K562 (cell line): Measurements from ENCODE around the gene DENND2A. TPM values are rescaled to one million over a fixed set of nuclear protein-coding genes. Genes with fewer than 3 reads are reported as not detected.

ENCODE experiments used
- BRD9 ChIP-seq: fragments of 450-650 bp; IDR thresholded peaks from 2 replicates; pipeline ENCODE4 v1.6.1; 2018; ENCODE audit warnings: low read depth; ENCODE audit not compliant: partially characterized antibody
- CBFA2T3 ChIP-seq: fragments of 450-650 bp; IDR thresholded peaks from 2 replicates; pipeline ENCODE4 v1.6.1; 2017
- ERF ChIP-seq: fragments of 450-650 bp; formaldehyde crosslinking; IDR thresholded peaks from 2 replicates; pipeline ENCODE4 v1.4.0; 2020; ENCODE audit warnings: mild to moderate bottlenecking, mixed read lengths
- ETV6 ChIP-seq, 3 experiments: fragments of 150-350 bp in 1 of 3; sonication (generic) in 1 of 3; formaldehyde crosslinking in 1 of 3; IDR thresholded peaks; 2 replicates each; pipeline versions ENCODE4 v1.6.1 to v1.8.0; 2014 to 2022; ENCODE audit warnings: borderline replicate concordance in 2 of 3, low read depth in 2 of 3, antibody characterized with exemption in 1 of 3, low read length in 1 of 3, mild to moderate bottlenecking in 1 of 3, missing genetic modification reagents in 1 of 3
- FOS ChIP-seq: IDR thresholded peaks from 3 replicates; pipeline ENCODE4 v1.6.1; 2011; ENCODE audit not compliant: insufficient read length; ENCODE audit errors: extremely low read depth
- HNRNPL ChIP-seq: fragments of 200-400 bp; formaldehyde crosslinking; IDR thresholded peaks from 2 replicates; pipeline ENCODE4 v1.6.1; 2017; ENCODE audit warnings: low read depth, mild to moderate bottlenecking, low read length
- JUN ChIP-seq, 2 experiments: sonication (generic) in 1 of 2; formaldehyde crosslinking in 1 of 2; IDR thresholded peaks; 2 replicates each; pipeline versions ENCODE4 v1.6.1 to v1.8.0; 2012 to 2022; ENCODE audit warnings: borderline replicate concordance in 2 of 2, mild to moderate bottlenecking in 2 of 2, improper control_type of control experiment in 1 of 2, low read depth in 1 of 2, low read length in 1 of 2, missing genetic modification reagents in 1 of 2
- MAFF ChIP-seq: IDR thresholded peaks from 2 replicates; pipeline ENCODE4 v1.6.1; 2012; ENCODE audit warnings: low read length, improper control_type of control experiment
- NR4A1 ChIP-seq, 2 experiments: fragments of 250-450 bp in 1 of 2; fragments of 450-650 bp in 1 of 2; sonication (Bioruptor Pico) in 1 of 2; IDR thresholded peaks; 2 replicates each; pipeline versions ENCODE4 v1.4.0 to v1.6.1; 2016 to 2020; ENCODE audit warnings: mild to moderate bottlenecking in 2 of 2, missing compliant biosample characterization in 1 of 2, missing genetic modification characterization in 1 of 2, moderate library complexity in 1 of 2
- NRF1 ChIP-seq, 2 experiments: fragments of 450-650 bp; IDR thresholded peaks in 1 of 2; conservative IDR thresholded peaks in 1 of 2; 2 replicates each; pipeline ENCODE4 v1.6.1; 2014; ENCODE audit warnings: mild to moderate bottlenecking in 2 of 2
- TCF7 ChIP-seq: sonication (generic); IDR thresholded peaks from 2 replicates; pipeline ENCODE4 v1.6.1; 2016; ENCODE audit warnings: antibody characterized with exemption, borderline replicate concordance
- ZNF239 ChIP-seq: fragments of 250-450 bp; sonication (Bioruptor Pico); IDR thresholded peaks from 2 replicates; pipeline ENCODE4 v1.4.0; 2020; ENCODE audit warnings: mild to moderate bottlenecking
- polyA plus RNA-seq, 8 experiments: library from polyadenylated mRNA; depleted of rRNA in 4 of 8; stranded (reverse) in 5 of 8; unstranded in 3 of 8; fragments of >200 nt; fragmentation: Nextera tagmentation in 2 of 8; fragmentation: Illumina TruSeq in 1 of 8; extraction: Ambion mirVana in 2 of 8; extraction: Trizol in 1 of 8; gene quantifications; 2 replicates each; pipeline versions ENCODE4 v1.2.1 to v1.2.3, GENCODE V29; 2011 to 2014; ENCODE audit warnings: inconsistent platforms in 1 of 8, missing spikeins in 1 of 8
- total RNA-seq, 7 experiments: library from RNA; depleted of rRNA in 6 of 7; stranded (reverse); fragments of >200 nt in 6 of 7; fragmentation: Illumina TruSeq in 2 of 7; extraction: Trizol in 2 of 7; gene quantifications; 2 replicates each; pipeline versions ENCODE4 v1.2.1 to v1.2.3, GENCODE V29; 2011 to 2021; ENCODE audit warnings: low replicate concordance in 1 of 7
- TF ChIP-seq, protein P1 (sequence below): sonication (generic); formaldehyde crosslinking; IDR thresholded peaks from 2 replicates; pipeline ENCODE4 v1.8.0; 2022; ENCODE audit warnings: mild to moderate bottlenecking, missing genetic modification reagents, borderline replicate concordance
- TF ChIP-seq, protein P2 (sequence below): IDR thresholded peaks from 2 replicates; pipeline ENCODE4 v1.6.1; 2014; ENCODE audit warnings: antibody characterized with exemption
- TF ChIP-seq, protein P3 (sequence below), 3 experiments: fragments of 200-800 bp in 1 of 3; sonication (Bioruptor generic) in 1 of 3; sonication (generic) in 1 of 3; formaldehyde crosslinking in 1 of 3; IDR thresholded peaks; 2 replicates each; pipeline versions ENCODE4 v1.6.1 to v1.8.0; 2016 to 2022; ENCODE audit warnings: mild to moderate bottlenecking in 2 of 3, missing compliant biosample characterization in 2 of 3, missing genetic modification characterization in 2 of 3, missing genetic modification reagents in 1 of 3
- TF ChIP-seq, protein P4 (sequence below): fragments of 450-650 bp; IDR thresholded peaks from 2 replicates; pipeline ENCODE4 v1.6.1; 2017; ENCODE audit warnings: antibody characterized with exemption, mild to moderate bottlenecking

Gene DENND2A
- total and polyA plus RNA-seq, 9 of the 15 experiments (the other 6 are each of a cell fraction or from before 2014, with no cell fraction given) = not detected

DNA sequence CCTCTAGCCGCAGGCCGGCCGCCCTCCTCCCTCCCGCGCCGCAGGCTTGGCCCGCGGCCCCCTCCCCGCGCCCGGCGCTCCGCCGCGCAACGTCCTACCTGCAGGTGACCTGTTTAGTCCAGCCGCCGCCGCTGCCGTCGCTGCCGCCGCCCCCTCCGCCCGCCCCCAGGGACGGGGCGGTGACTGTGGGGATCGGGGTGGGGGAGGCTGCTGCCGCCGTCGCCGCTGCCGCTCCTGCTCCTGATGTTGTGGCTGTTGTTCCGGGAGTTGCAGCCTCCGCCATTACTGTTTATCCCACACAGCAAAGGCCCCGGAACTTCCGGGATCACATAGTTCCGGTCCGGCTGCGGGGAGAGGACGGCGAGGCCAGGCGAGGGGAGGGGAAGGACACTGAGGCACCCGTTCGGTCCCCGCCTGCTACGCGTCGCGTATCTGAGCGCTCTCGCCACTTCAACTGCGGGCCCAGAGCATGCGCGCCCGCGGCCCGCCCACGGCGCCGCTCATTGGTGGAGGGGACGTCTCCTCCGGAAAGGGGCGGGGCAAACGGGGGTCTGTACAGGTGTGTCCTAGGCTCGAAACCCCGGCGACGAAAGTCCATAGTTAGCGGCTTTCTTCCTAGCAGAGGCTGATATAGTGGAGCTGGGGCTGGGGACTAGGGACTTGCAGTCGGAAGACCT lies 161.4 kb downstream of the DENND2A start, which contains the start of gene MKRN1 (continued):
- TF ChIP-seq, protein P1, sequence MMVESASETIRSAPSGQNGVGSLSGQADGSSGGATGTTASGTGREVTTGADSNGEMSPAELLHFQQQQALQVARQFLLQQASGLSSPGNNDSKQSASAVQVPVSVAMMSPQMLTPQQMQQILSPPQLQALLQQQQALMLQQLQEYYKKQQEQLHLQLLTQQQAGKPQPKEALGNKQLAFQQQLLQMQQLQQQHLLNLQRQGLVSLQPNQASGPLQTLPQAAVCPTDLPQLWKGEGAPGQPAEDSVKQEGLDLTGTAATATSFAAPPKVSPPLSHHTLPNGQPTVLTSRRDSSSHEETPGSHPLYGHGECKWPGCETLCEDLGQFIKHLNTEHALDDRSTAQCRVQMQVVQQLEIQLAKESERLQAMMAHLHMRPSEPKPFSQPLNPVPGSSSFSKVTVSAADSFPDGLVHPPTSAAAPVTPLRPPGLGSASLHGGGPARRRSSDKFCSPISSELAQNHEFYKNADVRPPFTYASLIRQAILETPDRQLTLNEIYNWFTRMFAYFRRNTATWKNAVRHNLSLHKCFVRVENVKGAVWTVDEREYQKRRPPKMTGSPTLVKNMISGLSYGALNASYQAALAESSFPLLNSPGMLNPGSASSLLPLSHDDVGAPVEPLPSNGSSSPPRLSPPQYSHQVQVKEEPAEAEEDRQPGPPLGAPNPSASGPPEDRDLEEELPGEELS = no peak; the same call in 1 of the 2 replicates
- TF ChIP-seq CBFA2T3 = no peak
- TF ChIP-seq, protein P2, sequence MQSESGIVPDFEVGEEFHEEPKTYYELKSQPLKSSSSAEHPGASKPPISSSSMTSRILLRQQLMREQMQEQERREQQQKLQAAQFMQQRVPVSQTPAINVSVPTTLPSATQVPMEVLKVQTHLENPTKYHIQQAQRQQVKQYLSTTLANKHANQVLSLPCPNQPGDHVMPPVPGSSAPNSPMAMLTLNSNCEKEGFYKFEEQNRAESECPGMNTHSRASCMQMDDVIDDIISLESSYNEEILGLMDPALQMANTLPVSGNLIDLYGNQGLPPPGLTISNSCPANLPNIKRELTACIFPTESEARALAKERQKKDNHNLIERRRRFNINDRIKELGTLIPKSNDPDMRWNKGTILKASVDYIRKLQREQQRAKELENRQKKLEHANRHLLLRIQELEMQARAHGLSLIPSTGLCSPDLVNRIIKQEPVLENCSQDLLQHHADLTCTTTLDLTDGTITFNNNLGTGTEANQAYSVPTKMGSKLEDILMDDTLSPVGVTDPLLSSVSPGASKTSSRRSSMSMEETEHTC = no peak; the same call in none of the 2 replicates
- TF ChIP-seq TCF7 = peak; percentile 53; the same call in 1 of the 2 replicates
- TF ChIP-seq MAFF = no peak
- peak; percentile 99 for TF ChIP-seq NRF1 (conservative IDR thresholded peaks at IDR 0.05 in 1 of 2, IDR thresholded peaks at IDR 0.05 in 1 of 2)
- no peak for TF ChIP-seq ZNF239 (CRISPR knock-in tag)
- TF ChIP-seq, protein P3, sequence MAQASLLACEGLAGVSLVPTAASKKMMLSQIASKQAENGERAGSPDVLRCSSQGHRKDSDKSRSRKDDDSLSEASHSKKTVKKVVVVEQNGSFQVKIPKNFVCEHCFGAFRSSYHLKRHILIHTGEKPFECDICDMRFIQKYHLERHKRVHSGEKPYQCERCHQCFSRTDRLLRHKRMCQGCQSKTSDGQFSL (CRISPR knock-in tag; IDR thresholded peaks at IDR 0.05) = peak; percentile 34; the same call in 1 of the 2 replicates
- TF ChIP-seq, protein P3 (tag; IDR thresholded peaks at IDR 0.05) = no peak; a peak in 1 of 4 replicates
- TF ChIP-seq JUN (IDR thresholded peaks at IDR 0.05; ENCODE audit: borderline replicate concordance, low read depth, low read length) = peak; percentile 4; the same call in 1 of the 2 replicates
- peak; percentile 78; the same call in 1 of the 2 replicates for TF ChIP-seq JUN (CRISPR knock-in tag; IDR thresholded peaks at IDR 0.05; ENCODE audit: borderline replicate concordance)
- no peak for TF ChIP-seq BRD9
- no peak for TF ChIP-seq NR4A1 (CRISPR knock-in tag; IDR thresholded peaks at IDR 0.05)
- TF ChIP-seq NR4A1 (tag; IDR thresholded peaks at IDR 0.05) = no peak
- TF ChIP-seq, protein P4, sequence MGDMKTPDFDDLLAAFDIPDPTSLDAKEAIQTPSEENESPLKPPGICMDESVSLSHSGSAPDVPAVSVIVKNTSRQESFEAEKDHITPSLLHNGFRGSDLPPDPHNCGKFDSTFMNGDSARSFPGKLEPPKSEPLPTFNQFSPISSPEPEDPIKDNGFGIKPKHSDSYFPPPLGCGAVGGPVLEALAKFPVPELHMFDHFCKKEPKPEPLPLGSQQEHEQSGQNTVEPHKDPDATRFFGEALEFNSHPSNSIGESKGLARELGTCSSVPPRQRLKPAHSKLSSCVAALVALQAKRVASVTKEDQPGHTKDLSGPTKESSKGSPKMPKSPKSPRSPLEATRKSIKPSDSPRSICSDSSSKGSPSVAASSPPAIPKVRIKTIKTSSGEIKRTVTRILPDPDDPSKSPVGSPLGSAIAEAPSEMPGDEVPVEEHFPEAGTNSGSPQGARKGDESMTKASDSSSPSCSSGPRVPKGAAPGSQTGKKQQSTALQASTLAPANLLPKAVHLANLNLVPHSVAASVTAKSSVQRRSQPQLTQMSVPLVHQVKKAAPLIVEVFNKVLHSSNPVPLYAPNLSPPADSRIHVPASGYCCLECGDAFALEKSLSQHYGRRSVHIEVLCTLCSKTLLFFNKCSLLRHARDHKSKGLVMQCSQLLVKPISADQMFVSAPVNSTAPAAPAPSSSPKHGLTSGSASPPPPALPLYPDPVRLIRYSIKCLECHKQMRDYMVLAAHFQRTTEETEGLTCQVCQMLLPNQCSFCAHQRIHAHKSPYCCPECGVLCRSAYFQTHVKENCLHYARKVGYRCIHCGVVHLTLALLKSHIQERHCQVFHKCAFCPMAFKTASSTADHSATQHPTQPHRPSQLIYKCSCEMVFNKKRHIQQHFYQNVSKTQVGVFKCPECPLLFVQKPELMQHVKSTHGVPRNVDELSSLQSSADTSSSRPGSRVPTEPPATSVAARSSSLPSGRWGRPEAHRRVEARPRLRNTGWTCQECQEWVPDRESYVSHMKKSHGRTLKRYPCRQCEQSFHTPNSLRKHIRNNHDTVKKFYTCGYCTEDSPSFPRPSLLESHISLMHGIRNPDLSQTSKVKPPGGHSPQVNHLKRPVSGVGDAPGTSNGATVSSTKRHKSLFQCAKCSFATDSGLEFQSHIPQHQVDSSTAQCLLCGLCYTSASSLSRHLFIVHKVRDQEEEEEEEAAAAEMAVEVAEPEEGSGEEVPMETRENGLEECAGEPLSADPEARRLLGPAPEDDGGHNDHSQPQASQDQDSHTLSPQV = no peak
- no peak for TF ChIP-seq HNRNPL
- TF ChIP-seq ERF (CRISPR knock-in tag) = no peak; the same call in 1 of the 2 replicates
- peak; percentile 36 for TF ChIP-seq FOS
- peak in 1 of 2 experiments; percentile 67; a peak in 1 of 4 replicates for TF ChIP-seq ETV6 (IDR thresholded peaks at IDR 0.05; ENCODE audit: borderline replicate concordance in 1 of 2, low read depth in 2 of 2, low read length in 1 of 2)
- TF ChIP-seq ETV6 (CRISPR knock-in tag; IDR thresholded peaks at IDR 0.05; ENCODE audit: borderline replicate concordance) = no peak
